Measurements from ENCODE around the gene MZT1. TPM values are rescaled to one million over a fixed set of nuclear protein-coding genes. Genes with fewer than 3 reads are reported as not detected.
A peak's percentile ranks its signal among the peaks of the same experiment; 100 is the strongest.
"Not testable (repeated sequence)": the region's sequence is repeated elsewhere in the genome, so short reads cannot be mapped to it uniquely, and the experiment has no call there.

The MZT1 gene
- total RNA-seq, 1 donor from 2014 or later: 10.1 TPM

GRCh38 chr13:72737033-72737432 lies 9.6 kb upstream of the MZT1 start:
- DNase-seq: no peak
- Mint-ChIP-seq H3K27me3 (ENCODE audit: unreplicated experiment) (no peaks in the 10 kb centered on the region), H3K9me3 (ENCODE audit: unreplicated experiment) (no peaks in the 10 kb centered on the region), H3K4me3 (ENCODE audit: unreplicated experiment) (no peak overlapping the region), H3K27ac (ENCODE audit: unreplicated experiment) (no peak overlapping the region), H3K36me3 (ENCODE audit: unreplicated experiment) (no peaks in the 10 kb centered on the region), H3K4me1 (ENCODE audit: low read depth, unreplicated experiment) (no peaks in the 10 kb centered on the region)
- TF ChIP-seq CTCF (IDR thresholded peaks at IDR 0.05; ENCODE audit: partially characterized antibody, unreplicated experiment): no peak

- DNase-seq: no peak
- no peak for TF ChIP-seq CTCF (IDR thresholded peaks at IDR 0.05; ENCODE audit: partially characterized antibody, unreplicated experiment)
- H3K4me3 Mint-ChIP-seq (ENCODE audit: unreplicated experiment): peak overlapping the region; percentile 95
- H3K27me3 Mint-ChIP-seq (ENCODE audit: unreplicated experiment): peaks cover 4% of the 10 kb centered on the region
- peaks cover 3% of the 10 kb centered on the region for H3K9me3 Mint-ChIP-seq (ENCODE audit: unreplicated experiment)
- H3K36me3 Mint-ChIP-seq (ENCODE audit: unreplicated experiment): no peaks in the 10 kb centered on the region
- peaks cover 9% of the 10 kb centered on the region for H3K4me1 Mint-ChIP-seq (ENCODE audit: low read depth, unreplicated experiment)
- H3K27ac Mint-ChIP-seq (ENCODE audit: unreplicated experiment): peak overlapping the region; percentile 43
These were observed 819 bp upstream of the MZT1 start for GRCh38 chr13:72728290-72728605.

DNA sequence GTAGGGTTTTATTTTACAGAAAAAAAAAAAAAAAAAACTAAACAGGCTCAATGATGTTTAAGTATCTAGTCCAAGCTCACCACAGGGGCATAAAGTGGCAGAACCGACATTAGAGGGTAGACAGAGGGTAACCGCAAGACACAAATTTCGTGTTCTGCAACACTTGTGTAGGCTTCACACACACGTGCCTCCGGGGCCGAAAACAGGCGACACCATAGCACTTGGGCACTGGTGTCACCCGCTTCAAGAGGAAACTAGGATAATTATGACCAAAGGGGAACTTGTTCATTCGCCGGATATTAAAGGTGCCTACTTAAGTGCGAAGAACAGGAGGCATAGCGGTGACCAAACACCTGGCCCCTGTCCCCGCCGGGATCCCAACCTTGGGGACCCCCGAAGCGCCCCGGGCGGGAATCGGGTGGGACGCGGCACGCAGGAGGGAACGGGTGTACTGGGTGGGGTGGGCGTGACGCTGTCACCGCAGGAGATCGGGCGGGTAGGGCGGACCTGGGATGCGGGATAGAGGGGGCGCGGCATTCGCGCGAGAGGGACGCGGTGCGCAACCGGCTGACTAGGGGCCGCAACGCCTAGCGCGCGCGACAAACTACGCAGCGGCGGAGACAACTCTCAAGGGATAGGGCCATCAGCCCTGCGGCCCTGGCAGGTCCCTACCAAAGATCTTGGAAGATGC lies 558 bp downstream of the MZT1 start:
- peaks cover 4% of the 10 kb centered on the region for H3K27me3 Mint-ChIP-seq (ENCODE audit: unreplicated experiment)
- no peaks in the 10 kb centered on the region for H3K36me3 Mint-ChIP-seq (ENCODE audit: unreplicated experiment)
- DNase-seq: peak; percentile 68
- H3K4me1 Mint-ChIP-seq (ENCODE audit: low read depth, unreplicated experiment): peaks cover 18% of the 10 kb centered on the region
- no peak for TF ChIP-seq CTCF (IDR thresholded peaks at IDR 0.05; ENCODE audit: partially characterized antibody, unreplicated experiment)
- H3K4me3 Mint-ChIP-seq (ENCODE audit: unreplicated experiment): peak overlapping the region; percentile 95
- H3K9me3 Mint-ChIP-seq (ENCODE audit: unreplicated experiment): peaks cover 3% of the 10 kb centered on the region
- H3K27ac Mint-ChIP-seq (ENCODE audit: unreplicated experiment): peak overlapping the region; percentile 74

DNA sequence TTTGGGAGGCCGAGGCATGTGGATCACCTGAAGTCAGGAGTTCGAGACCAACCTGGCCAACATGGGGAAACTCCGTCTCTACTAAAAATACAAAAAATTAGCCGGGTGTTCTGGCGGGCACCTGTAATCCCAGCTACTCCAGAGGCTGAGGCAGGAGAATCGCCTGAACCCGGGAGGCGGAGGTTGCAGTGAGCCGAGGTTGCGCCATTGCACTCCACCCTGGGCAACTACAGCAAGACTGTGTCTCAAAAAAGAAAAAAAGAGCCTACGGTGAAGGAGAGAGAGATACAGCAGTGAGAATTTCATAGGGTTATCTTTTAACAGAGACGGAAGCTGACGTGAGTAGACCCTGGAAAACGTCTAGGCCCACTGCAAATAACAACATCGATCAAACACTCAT lies 1.2 kb downstream of the MZT1 start:
- not testable (repeated sequence) for H3K9me3 Mint-ChIP-seq (ENCODE audit: unreplicated experiment); DNase-seq; H3K27ac Mint-ChIP-seq (ENCODE audit: unreplicated experiment); H3K27me3 Mint-ChIP-seq (ENCODE audit: unreplicated experiment); H3K36me3 Mint-ChIP-seq (ENCODE audit: unreplicated experiment)
- Mint-ChIP-seq H3K4me3 (ENCODE audit: unreplicated experiment) (peak overlapping the region; percentile 95), H3K4me1 (ENCODE audit: low read depth, unreplicated experiment) (peaks cover 23% of the 10 kb centered on the region)

GRCh38 chr13:72716776-72717175 lies 10.7 kb downstream of the MZT1 start:
- no peak for DNase-seq
- H3K36me3 Mint-ChIP-seq (ENCODE audit: unreplicated experiment): peaks cover 21% of the 10 kb centered on the region
- TF ChIP-seq CTCF (IDR thresholded peaks at IDR 0.05; ENCODE audit: partially characterized antibody, unreplicated experiment): no peak
- H3K4me3 Mint-ChIP-seq (ENCODE audit: unreplicated experiment): no peak overlapping the region
- H3K9me3 Mint-ChIP-seq (ENCODE audit: unreplicated experiment): no peaks in the 10 kb centered on the region
- H3K27ac Mint-ChIP-seq (ENCODE audit: unreplicated experiment): no peak overlapping the region
- peaks cover 5% of the 10 kb centered on the region for H3K4me1 Mint-ChIP-seq (ENCODE audit: low read depth, unreplicated experiment)
- H3K27me3 Mint-ChIP-seq (ENCODE audit: unreplicated experiment): no peaks in the 10 kb centered on the region

All from glutamatergic neuron (in vitro differentiated cells).